Occipital lobe (tissue), 2 donors: Measurements from ENCODE around the gene NPAS2. TPM values are rescaled to one million over a fixed set of nuclear protein-coding genes. Genes with fewer than 3 reads are reported as not detected.

Experiments used
- DNase-seq: peaks from one replicate; lab custom pipeline; 2025; lab: John Stamatoyannopoulos, UW
- total RNA-seq: library from RNA; depleted of rRNA; stranded (reverse); fragments of >200 nt; gene quantifications from one replicate; pipeline ENCODE4 v1.2.3, GENCODE V29; 2014

NPAS2 gene
- total RNA-seq, result 7.2 TPM

- no peak for DNase-seq
Measured at GRCh38 chr2:100819370-100820272, at the start of gene NPAS2. Gene NPAS2, plus strand, starts transcription at chr2:100820139. Its CDS starts 84,616 bp downstream, at chr2:100904755.

- no peak for DNase-seq
Measured at GRCh38 chr2:100771125-100771524, 48.8 kb upstream of the NPAS2 start.

DNA sequence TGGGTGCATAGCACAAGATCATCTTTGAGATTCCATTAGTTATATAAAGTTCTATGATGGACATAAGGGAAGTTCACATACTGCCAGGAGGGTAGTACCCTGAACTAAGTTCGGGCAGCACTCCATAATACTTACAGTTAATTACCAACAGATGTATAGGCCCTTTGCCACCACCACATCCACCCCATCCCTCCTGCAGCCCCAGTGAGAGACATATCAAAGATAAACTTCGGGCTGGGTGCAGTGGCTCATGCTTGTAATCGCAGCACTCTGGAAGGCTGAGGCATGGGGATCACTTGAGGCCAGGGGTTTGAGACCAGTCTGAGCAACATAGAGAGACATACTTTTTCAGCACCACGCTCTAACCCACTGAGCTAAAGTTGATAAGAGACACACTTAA lies 46.4 kb upstream of the NPAS2 start:
- DNase-seq, result no peak

DNA sequence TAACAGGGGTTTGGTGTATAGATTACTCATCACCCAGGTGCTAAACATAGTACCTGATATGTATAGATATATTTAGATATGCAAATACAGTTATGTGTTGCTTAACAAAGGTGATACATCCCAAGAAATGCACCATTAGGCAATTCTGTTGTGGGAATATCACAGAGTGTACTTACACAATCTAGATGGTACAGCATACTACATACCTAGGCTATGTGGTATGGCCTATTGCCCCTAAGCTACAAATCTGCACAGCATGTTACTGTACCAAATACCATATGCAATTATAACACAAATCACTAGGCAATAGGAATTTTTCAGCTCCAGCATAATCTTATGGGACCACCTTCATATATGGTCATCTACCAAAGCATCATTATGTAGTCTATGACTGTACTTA lies 43.5 kb upstream of the NPAS2 start:
- DNase-seq, result no peak

- DNase-seq, result no peak
Measured at GRCh38 chr2:100778637-100779450, 41.1 kb upstream of the NPAS2 start.

DNA sequence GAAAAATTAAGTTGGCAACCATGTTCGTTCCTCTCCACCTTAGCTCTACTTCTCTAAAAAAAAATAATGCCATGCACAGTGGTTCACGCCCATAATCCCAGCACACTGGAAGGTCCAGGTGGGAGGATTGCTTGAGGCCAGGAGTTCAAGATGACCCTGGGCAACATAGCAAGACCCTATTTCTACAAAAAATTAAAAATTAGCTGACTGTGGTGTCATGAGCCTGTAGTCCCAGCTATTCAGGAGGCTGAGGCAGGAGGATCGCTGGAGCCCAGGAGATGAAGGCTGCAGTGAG lies 40.1 kb upstream of the NPAS2 start:
- DNase-seq, result no peak

DNA sequence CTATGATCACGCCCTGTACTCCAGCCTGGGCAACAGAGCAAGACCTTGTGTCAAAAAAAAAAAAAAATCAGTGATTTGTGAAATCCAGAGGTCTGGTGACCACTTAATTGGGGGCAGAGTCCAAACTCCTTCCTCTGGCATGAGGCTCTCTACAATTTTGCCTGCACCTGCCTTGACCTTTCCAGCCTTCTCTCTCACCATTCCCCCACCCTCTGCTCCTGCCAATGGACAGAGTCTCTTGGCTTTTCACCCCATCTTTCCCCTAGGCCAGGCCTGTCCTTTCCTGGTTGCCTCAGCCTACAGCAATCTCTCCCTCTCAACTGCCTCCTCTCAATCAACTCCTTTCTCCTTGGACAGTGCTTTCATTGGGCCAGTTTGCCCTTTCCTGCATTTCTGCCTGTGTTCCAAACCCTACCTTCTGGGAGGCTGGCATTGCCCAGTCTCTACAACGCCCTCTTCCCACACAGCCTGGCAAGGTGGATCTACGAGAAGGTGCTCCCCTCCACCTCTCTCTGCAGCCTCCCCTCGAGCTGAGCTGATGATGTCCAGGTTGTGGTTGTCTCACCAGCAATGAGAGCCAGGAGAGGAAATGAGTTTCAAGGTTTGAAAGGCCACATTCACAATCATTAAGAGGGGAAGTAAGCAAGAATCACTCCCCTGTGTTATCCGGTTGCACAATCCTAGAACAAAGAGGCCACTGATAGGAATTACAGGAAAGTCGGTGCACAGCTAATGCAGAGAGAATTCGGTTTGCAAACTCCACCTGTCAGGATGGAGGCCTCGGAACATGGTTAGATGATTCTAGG lies 39.5 kb upstream of the NPAS2 start:
- no peak for DNase-seq

GRCh38 chr2:100781009-100781325 lies 39.0 kb upstream of the NPAS2 start:
- DNase-seq, result no peak

- DNase-seq, result no peak
Measured at GRCh38 chr2:100781523-100782379, 38.2 kb upstream of the NPAS2 start.

- DNase-seq, result no peak
Measured at GRCh38 chr2:100782380-100782878, 37.5 kb upstream of the NPAS2 start.

DNA sequence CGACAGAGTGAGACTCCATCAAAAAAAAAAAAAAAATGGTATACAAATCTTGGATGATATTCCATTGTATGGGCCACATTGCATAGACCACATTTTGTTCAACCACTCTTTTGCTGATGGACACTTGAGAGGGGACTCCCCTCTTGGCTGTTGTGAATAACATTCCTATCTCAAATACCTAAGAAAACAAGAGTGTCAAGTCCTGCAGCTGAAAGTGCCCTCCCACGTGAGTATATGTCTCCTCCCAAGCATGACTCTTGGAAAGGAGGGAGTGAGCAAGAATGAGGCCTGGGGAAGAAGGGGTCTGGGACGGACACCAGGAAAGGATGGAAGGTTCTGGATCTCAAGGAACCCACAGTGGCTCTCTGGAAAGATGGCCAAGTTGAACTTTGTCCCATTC lies 36.0 kb upstream of the NPAS2 start:
- DNase-seq, result no peak

DNA sequence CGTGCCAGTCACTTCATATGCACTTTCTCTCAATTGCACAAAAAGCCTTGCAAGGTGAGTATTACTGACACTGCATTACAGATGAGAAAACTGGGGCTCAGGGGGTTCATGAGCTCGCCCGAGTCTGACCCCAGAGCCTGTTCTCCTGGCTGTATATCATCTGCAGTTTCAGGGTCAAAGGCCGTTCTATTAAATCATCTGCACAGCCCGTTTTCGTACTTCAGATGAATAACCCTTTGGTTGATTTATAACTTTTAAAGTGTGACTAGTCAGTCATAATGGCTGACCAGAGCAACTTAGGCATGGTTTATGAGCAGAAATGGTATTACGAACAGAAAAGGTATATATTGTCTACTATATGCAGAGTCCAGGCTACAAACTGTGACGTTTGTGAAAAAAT lies 35.3 kb upstream of the NPAS2 start:
- DNase-seq, result no peak

DNA sequence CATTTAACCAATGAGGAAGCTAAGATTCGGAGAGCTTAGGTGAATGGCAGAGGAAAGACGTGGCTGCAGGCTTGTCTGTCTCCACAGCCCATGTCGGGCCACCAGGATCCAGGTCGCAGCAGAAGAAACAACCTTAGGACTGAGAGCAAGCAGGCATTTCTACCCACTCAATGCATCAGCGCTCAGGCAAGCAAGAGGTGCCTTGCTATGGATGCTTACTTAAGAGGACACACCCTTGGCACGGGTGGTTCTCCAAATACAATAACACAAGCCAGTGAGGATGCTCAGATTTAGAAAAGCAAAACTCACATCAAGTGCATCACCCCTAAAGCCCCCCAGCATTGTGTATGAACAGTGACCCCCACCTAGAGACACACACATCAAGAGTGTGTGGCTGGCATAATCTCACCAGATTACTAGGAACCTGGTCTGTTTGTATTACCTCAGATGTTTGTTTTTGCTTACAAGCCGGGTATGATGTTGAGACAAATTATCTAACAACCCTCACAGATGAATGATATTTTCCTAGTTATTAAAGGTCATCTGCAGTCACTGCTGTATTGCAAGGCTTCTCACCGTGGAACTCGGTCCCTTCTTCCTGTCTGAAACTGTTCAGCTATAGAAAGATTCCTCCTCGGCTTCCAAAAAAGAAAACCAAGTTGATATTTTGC lies 34.2 kb upstream of the NPAS2 start:
- DNase-seq, result no peak

- peak; percentile 25 for DNase-seq
Measured at GRCh38 chr2:100786297-100786658, 33.7 kb upstream of the NPAS2 start.

DNA sequence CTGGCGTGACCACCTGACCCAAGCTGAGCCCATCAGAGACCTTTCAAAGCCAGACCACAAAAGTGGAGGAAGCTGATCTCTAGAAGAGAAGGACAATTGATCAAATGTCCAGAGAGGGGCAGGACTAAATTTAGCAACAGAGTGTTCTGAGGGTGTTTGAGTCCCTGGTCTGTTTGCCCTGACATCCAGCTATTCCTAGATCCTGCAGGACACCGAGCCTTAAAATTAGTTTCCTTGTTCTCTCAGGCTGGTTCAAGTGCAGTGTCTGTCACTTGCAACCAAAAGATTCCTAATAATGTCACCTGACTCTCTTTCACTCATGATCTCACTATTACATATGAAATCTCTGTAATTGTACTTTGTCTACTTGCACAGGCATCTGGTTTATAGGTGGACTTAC lies 33.0 kb upstream of the NPAS2 start:
- no peak for DNase-seq

DNA sequence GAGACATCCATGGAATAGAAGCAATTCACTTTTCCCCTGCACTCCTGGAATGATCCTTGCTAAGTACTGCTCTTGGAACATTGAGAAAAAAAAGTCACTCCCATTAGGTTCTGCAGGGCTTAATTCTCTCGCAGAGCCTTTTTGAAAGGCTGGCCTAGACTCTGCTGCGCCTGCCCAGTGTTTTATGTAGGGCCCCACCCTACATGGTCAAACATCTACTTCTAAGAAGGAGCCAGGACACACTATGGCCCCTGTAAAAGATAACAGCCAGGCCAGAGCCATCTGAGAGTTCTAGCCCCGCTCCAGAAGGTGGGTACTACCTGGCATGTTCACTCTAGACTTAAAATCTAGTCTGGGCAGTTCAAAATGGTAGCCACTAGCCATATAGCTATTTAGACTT lies 30.6 kb upstream of the NPAS2 start:
- no peak for DNase-seq

DNA sequence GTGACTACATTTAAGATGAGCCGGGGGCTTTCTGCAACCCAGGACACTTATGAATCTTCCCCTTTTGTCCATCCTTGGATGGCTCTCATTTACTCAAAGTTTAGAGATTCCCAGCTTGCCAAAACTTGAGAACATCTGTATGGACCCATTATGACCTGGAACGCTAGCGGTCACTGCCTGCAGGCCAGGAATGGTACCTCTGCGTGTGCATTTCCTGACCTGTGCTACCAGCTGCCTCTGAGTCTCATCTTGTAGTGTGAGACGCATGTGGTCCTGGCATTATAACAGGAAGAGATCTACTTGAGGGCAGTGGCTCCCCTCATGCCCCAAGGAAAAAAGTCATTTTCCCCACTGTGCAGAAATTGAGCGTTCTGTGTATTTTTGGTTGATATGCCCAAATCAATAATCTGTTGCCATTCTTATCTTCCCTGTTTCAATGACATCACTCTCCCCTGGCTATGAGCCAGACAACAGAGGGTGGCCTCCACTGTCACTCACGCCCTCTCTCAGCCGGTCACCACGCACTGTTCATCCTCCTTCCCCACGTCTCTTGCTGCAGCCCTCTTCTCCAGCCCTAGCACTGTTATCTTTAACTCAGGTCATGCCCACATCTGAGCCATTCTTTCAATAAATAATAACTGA lies 28.5 kb upstream of the NPAS2 start:
- DNase-seq, result no peak

DNA sequence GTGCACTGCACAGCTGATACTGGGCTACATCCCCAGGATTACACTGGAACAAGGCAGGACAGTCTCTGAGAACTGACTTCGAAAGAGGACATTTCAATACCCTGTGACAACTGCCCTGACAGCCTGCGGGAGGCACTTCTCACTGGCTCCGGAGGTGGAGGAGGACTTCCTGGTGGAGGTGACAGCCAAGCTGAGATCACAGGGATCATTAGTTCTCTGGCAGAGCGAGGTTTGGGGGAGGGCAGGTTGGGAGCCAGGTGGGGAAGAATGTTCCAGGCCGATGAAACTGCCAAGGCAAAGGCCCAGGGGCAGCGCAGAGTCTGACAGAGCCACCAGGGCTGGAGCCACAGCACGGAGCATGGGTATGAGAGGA lies 28.0 kb upstream of the NPAS2 start:
- no peak for DNase-seq

DNA sequence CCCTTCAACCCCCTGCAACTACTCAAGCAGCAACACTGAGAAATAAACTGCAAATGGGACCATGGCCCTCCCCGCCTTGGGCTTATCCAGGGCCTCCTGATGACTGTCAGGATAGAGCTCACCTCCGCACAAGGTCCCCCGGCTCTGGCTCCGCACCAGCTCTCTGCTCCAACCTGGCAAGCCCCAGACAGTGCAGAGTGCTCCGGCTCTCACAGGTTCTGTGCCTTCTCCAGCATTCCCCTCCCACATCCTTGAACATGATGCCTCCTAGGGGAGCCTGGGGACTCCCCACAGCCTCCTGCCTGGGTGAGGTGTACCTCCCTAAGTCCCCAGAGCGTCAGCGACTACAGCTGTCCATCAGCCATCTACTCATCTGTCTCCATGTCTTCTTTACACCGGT lies 26.7 kb upstream of the NPAS2 start:
- DNase-seq, result no peak

GRCh38 chr2:100793982-100794381 lies 26.0 kb upstream of the NPAS2 start:
- no peak for DNase-seq
